SK-N-SH (cell line): ENCODE measurements around the gene WNK2. TPM values are rescaled to one million over a fixed set of nuclear protein-coding genes. Genes with fewer than 3 reads are reported as not detected.

ENCODE experiments used
- CTCF ChIA-PET: fragments of 300-600, 350-600 bp; formaldehyde crosslinking; extraction: SDS; loops from one replicate; lab custom pipeline; 2021; lab: Yijun Ruan, JAX
- POLR2A ChIA-PET: fragments of 350-600 bp; sonication (Branson Sonifier 250); formaldehyde crosslinking; extraction: SDS; loops from one replicate; lab custom pipeline; 2020; ENCODE audit warnings: antibody characterized with exemption, inconsistent platforms; lab: Yijun Ruan, JAX
- DNase-seq: peaks from one replicate; pipeline ENCODE4 v3.0.0; 2012
- H2AFZ ChIP-seq: fragments of 200-600 bp; sonication (generic); 2 replicates; pipeline ENCODE4 v1.8.1; 2016; ENCODE audit warnings: antibody characterized with exemption, mild to moderate bottlenecking, low read depth
- H3F3A ChIP-seq: fragments of 200-600 bp; sonication (generic); replicated peaks from 2 replicates; pipeline ENCODE3; 2016; ENCODE audit warnings: antibody characterized with exemption, mild to moderate bottlenecking; ENCODE audit not compliant: insufficient read depth
- H3K27ac ChIP-seq, 2 experiments: fragments of 200-500 bp in 1 of 2; fragments of 200-600 bp in 1 of 2; sonication (Bioruptor generic) in 1 of 2; sonication (generic), shearing (Covaris generic) in 1 of 2; 2 replicates each; pipeline versions ENCODE4 v1.5.1 to v1.6.1; 2014 to 2016; ENCODE audit warnings: low read depth in 2 of 2, inconsistent platforms in 1 of 2, low read length in 1 of 2, mild to moderate bottlenecking in 1 of 2, mixed read lengths in 1 of 2
- H3K27me3 ChIP-seq: fragments of 200-600 bp; sonication (generic), shearing (Covaris generic); 2 replicates; pipeline ENCODE4 v1.6.1; 2016; ENCODE audit warnings: mixed run types; ENCODE audit not compliant: insufficient read depth
- H3K36me3 ChIP-seq, 2 experiments: fragments of 200-500 bp in 1 of 2; fragments of 200-600 bp in 1 of 2; sonication (Bioruptor generic) in 1 of 2; sonication (generic) in 1 of 2; replicated peaks in 1 of 2; 2 replicates each; pipeline versions ENCODE3 to v1.5.1; 2014 to 2016; ENCODE audit warnings: low read length in 1 of 2, mild to moderate bottlenecking in 1 of 2; ENCODE audit not compliant: insufficient read depth in 2 of 2, control insufficient read depth in 1 of 2
- H3K4me1 ChIP-seq, 2 experiments: fragments of 200-500 bp in 1 of 2; fragments of 200-600 bp in 1 of 2; sonication (Bioruptor generic) in 1 of 2; sonication (generic), shearing (Covaris generic) in 1 of 2; 2 replicates each; pipeline versions ENCODE4 v1.5.1 to v1.6.1; 2014 to 2016; ENCODE audit warnings: low read depth in 1 of 2, low read length in 1 of 2, mixed run types in 1 of 2; ENCODE audit not compliant: insufficient read depth in 2 of 2, control insufficient read depth in 1 of 2
- H3K4me2 ChIP-seq: fragments of 200-600 bp; sonication (generic), shearing (Covaris generic); 2 replicates; pipeline ENCODE4 v1.6.1; 2017; ENCODE audit warnings: mixed run types
- H3K4me3 ChIP-seq, 2 experiments: fragments of 200-500 bp in 1 of 2; fragments of 200-600 bp in 1 of 2; sonication (Bioruptor generic) in 1 of 2; sonication (generic), shearing (Covaris generic) in 1 of 2; 2 replicates each; pipeline versions ENCODE4 v1.5.1 to v1.8.1; 2014 to 2016; ENCODE audit warnings: low read depth in 2 of 2, inconsistent platforms in 1 of 2, low read length in 1 of 2, mild to moderate bottlenecking in 1 of 2, mixed read lengths in 1 of 2, moderate library complexity in 1 of 2
- H3K79me2 ChIP-seq: fragments of 200-600 bp; sonication (generic); 2 replicates; pipeline ENCODE4 v1.8.1; 2017; ENCODE audit warnings: mild to moderate bottlenecking; ENCODE audit not compliant: insufficient read depth
- H3K9ac ChIP-seq: fragments of 200-600 bp; sonication (generic); 2 replicates; pipeline ENCODE4 v1.6.1; 2017; ENCODE audit warnings: mixed run types
- H3K9me2 ChIP-seq: fragments of 200-600 bp; sonication (generic); 2 replicates; pipeline ENCODE4 v1.6.1; 2017; ENCODE audit warnings: mixed run types
- H3K9me3 ChIP-seq: fragments of 200-600 bp; sonication (generic); 2 replicates; pipeline ENCODE4 v1.6.1; 2017; ENCODE audit warnings: mixed run types, mild to moderate bottlenecking, moderate library complexity
- H4K20me1 ChIP-seq: fragments of 200-600 bp; sonication (generic); 2 replicates; pipeline ENCODE4 v1.6.1; 2017; ENCODE audit warnings: mild to moderate bottlenecking, mixed run types; ENCODE audit not compliant: insufficient read depth
- CHD2 ChIP-seq: fragments of 150-350 bp; IDR thresholded peaks from 2 replicates; pipeline ENCODE4 v1.6.1; 2018; ENCODE audit warnings: low read length; ENCODE audit not compliant: partially characterized antibody
- EZH2phosphoT487 ChIP-seq: fragments of 200-600 bp; sonication (generic); IDR thresholded peaks from 2 replicates; pipeline ENCODE4 v1.6.1; 2017; ENCODE audit warnings: low read depth, mixed run types, mild to moderate bottlenecking, antibody characterized with exemption, moderate library complexity, borderline replicate concordance
- GABPA ChIP-seq: IDR thresholded peaks from 2 replicates; pipeline ENCODE4 v1.4.0; 2012; ENCODE audit warnings: low read depth, mild to moderate bottlenecking
- GATA2 ChIP-seq: sonication (generic); formaldehyde crosslinking; IDR thresholded peaks from 2 replicates; pipeline ENCODE4 v1.5.0; 2020; ENCODE audit warnings: mild to moderate bottlenecking, missing genetic modification reagents
- NRF1 ChIP-seq: IDR thresholded peaks from 2 replicates; pipeline ENCODE4 v1.6.1; 2012; ENCODE audit warnings: low read depth, mild to moderate bottlenecking, low read length
- POLR2AphosphoS5 ChIP-seq: IDR thresholded peaks from 2 replicates; pipeline ENCODE4 v1.6.1; 2012; ENCODE audit warnings: low read depth, low read length
- RAD21 ChIP-seq: IDR thresholded peaks from 2 replicates; pipeline ENCODE4 v1.6.1; 2012; ENCODE audit warnings: mild to moderate bottlenecking, low read length
- RCOR1 ChIP-seq: fragments of 150-350 bp; IDR thresholded peaks from 2 replicates; pipeline ENCODE4 v1.6.1; 2017; ENCODE audit warnings: antibody characterized with exemption, low read length
- REST ChIP-seq: IDR thresholded peaks from 2 replicates; pipeline ENCODE4 v1.6.1; 2012; ENCODE audit warnings: mild to moderate bottlenecking, low read depth, low read length, moderate library complexity
- RFX5 ChIP-seq: IDR thresholded peaks from 2 replicates; pipeline ENCODE4 v1.6.1; 2012; ENCODE audit warnings: mild to moderate bottlenecking, improper control_type of control experiment, low read length
- RXRA ChIP-seq: IDR thresholded peaks from 2 replicates; pipeline ENCODE4 v1.4.0; 2012; ENCODE audit warnings: low read depth, mild to moderate bottlenecking, borderline replicate concordance
- SIN3A ChIP-seq: IDR thresholded peaks from 2 replicates; pipeline ENCODE4 v1.6.1; 2012; ENCODE audit warnings: low read depth, mild to moderate bottlenecking, low read length, moderate library complexity, borderline replicate concordance
- SMC3 ChIP-seq: IDR thresholded peaks from 2 replicates; pipeline ENCODE4 v1.6.1; 2012; ENCODE audit warnings: low read depth, low read length, improper control_type of control experiment
- TCF12 ChIP-seq: IDR thresholded peaks from 2 replicates; pipeline ENCODE4 v1.4.0; 2012
- TEAD4 ChIP-seq: IDR thresholded peaks from 2 replicates; pipeline ENCODE4 v1.4.0; 2012; ENCODE audit warnings: mild to moderate bottlenecking, borderline replicate concordance; ENCODE audit not compliant: insufficient read depth
- USF2 ChIP-seq: fragments of 150-350 bp; IDR thresholded peaks from 2 replicates; pipeline ENCODE4 v1.6.1; 2017; ENCODE audit warnings: antibody characterized with exemption, low read length, low read depth, borderline replicate concordance
- ZBTB33 ChIP-seq: IDR thresholded peaks from 2 replicates; pipeline ENCODE4 v1.4.0; 2012; ENCODE audit warnings: low read depth, borderline replicate concordance
- WGBS: methylation state at CpG from one replicate; pipeline ENCODE4 v1.1.6; 2017; ENCODE audit warnings: low lambda C conversion rate; 5-methylcytosine and 5-hydroxymethylcytosine counted together
- polyA plus RNA-seq, 3 experiments: library from polyadenylated mRNA; depleted of rRNA; stranded (reverse); fragments of >200 nt; gene quantifications; 2 replicates each; pipeline ENCODE4 v1.2.3, GENCODE V29; 2012
- TF ChIP-seq, protein P1 (sequence below): IDR thresholded peaks from 2 replicates; pipeline ENCODE4 v1.4.0; 2012; ENCODE audit warnings: low read depth, borderline replicate concordance
- TF ChIP-seq, protein P2 (sequence below): IDR thresholded peaks from 2 replicates; pipeline ENCODE4 v1.4.0; 2012; ENCODE audit warnings: low read depth

Gene WNK2
- polyA plus RNA-seq, 1 of the 3 experiments (the other 2 are of a cell fraction), result 0.12 TPM

GRCh38 chr9:93332317-93332716 lies 148.4 kb downstream of the WNK2 start:
- CTCF ChIA-PET, result interaction anchor here (0.9 kb wide), 1 partner anchor 173 kb away, joined by 3 read pairs; no protein-coding TSS in a partner anchor
- 24% methylated on average over 4 of the region's 4 CpGs for WGBS

GRCh38 chr9:93336720-93337119 lies 152.8 kb downstream of the WNK2 start:
- H2AFZ ChIP-seq, result no peak overlapping the region
- ChIA-PET POLR2A (no interaction called here), CTCF (interaction anchor here (0.7 kb wide), 1 partner anchor 227 kb away, joined by 3 read pairs; no protein-coding TSS in a partner anchor)
- no peak overlapping the region for H3K4me2 ChIP-seq
- 52% methylated on average over 7 of the region's 7 CpGs for WGBS
- H3K4me1 ChIP-seq, result no peaks in the 10 kb centered on the region
- no peak overlapping the region for H3K27ac ChIP-seq
- no peaks in the 10 kb centered on the region for H3K9me3 ChIP-seq
- DNase-seq, result no peak
- H3K36me3 ChIP-seq, result no peaks in the 10 kb centered on the region
- no peaks in the 10 kb centered on the region for H3K9me2 ChIP-seq
- H3F3A ChIP-seq, result no peaks in the 10 kb centered on the region
- no peaks in the 10 kb centered on the region for H3K27me3 ChIP-seq
- H3K4me3 ChIP-seq, result no peak overlapping the region
- no peak overlapping the region for H3K9ac ChIP-seq
- H3K79me2 ChIP-seq, result no peaks in the 10 kb centered on the region
- H4K20me1 ChIP-seq, result no peaks in the 10 kb centered on the region
- TF ChIP-seq SIN3A (no peak), GABPA (no peak), EZH2phosphoT487 (no peak), REST (no peak), RXRA (no peak), CHD2 (no peak), SMC3 (no peak), POLR2AphosphoS5 (no peak), RCOR1 (no peak), TCF12 (no peak), RAD21 (no peak), TEAD4 (no peak), RFX5 (no peak), USF2 (no peak), GATA2 (CRISPR knock-in tag) (no peak), NRF1 (no peak), ZBTB33 (no peak)
- TF ChIP-seq, protein P1, sequence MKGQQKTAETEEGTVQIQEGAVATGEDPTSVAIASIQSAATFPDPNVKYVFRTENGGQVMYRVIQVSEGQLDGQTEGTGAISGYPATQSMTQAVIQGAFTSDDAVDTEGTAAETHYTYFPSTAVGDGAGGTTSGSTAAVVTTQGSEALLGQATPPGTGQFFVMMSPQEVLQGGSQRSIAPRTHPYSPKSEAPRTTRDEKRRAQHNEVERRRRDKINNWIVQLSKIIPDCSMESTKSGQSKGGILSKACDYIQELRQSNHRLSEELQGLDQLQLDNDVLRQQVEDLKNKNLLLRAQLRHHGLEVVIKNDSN, result no peak

More at GRCh38 chr9:93332317-93332716, 148.4 kb downstream of the WNK2 start:
- H3K79me2 ChIP-seq, result no peaks in the 10 kb centered on the region
- no peak overlapping the region for H3K4me3 ChIP-seq
- no peak overlapping the region for H3K4me2 ChIP-seq
- no peak overlapping the region for H3K9ac ChIP-seq
- no peak overlapping the region for H3K27ac ChIP-seq
- TF ChIP-seq POLR2AphosphoS5 (no peak), GABPA (no peak), RAD21 (no peak), NRF1 (no peak)
- TF ChIP-seq, protein P2, sequence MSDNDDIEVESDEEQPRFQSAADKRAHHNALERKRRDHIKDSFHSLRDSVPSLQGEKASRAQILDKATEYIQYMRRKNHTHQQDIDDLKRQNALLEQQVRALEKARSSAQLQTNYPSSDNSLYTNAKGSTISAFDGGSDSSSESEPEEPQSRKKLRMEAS, result no peak
- no peak for DNase-seq
- POLR2A ChIA-PET, result no interaction called here
- H3K36me3 ChIP-seq, result no peaks in the 10 kb centered on the region
- no peaks in the 10 kb centered on the region for H3F3A ChIP-seq
- H3K9me2 ChIP-seq, result no peaks in the 10 kb centered on the region
- H2AFZ ChIP-seq, result no peak overlapping the region
- H3K27me3 ChIP-seq, result no peaks in the 10 kb centered on the region
- no peaks in the 10 kb centered on the region for H3K9me3 ChIP-seq
- no peaks in the 10 kb centered on the region for H4K20me1 ChIP-seq
- no peaks in the 10 kb centered on the region for H3K4me1 ChIP-seq
